SH-SY5Y (cell line): ENCODE measurements around the gene HENMT1.

Source experiments
- GATA2 ChIP-seq: IDR thresholded peaks from 2 replicates; pipeline ENCODE4 v1.6.1; 2011; ENCODE audit warnings: mild to moderate bottlenecking, low read depth, low read length
- GATA3 ChIP-seq: IDR thresholded peaks from 2 replicates; pipeline ENCODE4 v1.6.1; 2011; ENCODE audit warnings: low read depth, mild to moderate bottlenecking, low read length, moderate library complexity

HENMT1 gene

GRCh38 chr1:108612496-108612895, 48.4 kb downstream of the HENMT1 start:
- TF ChIP-seq GATA3 (no peak), GATA2 (no peak)

GRCh38 chr1:108611984-108612383, 48.9 kb downstream of the HENMT1 start:
- TF ChIP-seq GATA2 (no peak), GATA3 (no peak)

DNA sequence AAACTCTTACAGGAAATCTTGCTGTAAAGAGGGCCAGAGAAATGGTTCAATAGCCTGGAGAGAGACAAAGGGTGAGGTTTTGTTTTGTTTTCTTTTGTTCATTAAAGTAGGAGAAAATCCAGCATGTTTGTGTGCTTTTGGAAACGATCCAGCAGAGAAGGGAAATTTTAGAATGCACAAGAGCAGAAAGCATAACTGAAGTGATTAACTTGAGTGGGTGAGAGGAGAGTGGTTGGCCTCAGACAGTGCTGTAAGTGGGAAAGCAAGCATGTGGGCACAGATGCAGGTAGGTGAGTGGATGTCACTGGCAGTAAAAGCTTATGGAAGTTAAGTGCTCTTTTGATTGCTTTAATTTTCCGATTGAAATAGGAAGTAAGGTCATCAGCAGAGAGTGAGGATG, 50.8 kb downstream of the HENMT1 start:
- no peak for TF ChIP-seq GATA3
- no peak for TF ChIP-seq GATA2

GRCh38 chr1:108609483-108610049, 51.3 kb downstream of the HENMT1 start:
- TF ChIP-seq GATA3: no peak
- no peak for TF ChIP-seq GATA2

GRCh38 chr1:108606478-108606877, 54.4 kb downstream of the HENMT1 start:
- TF ChIP-seq GATA2: no peak
- no peak for TF ChIP-seq GATA3

- TF ChIP-seq GATA2 (no peak), GATA3 (no peak)
These were observed 55.3 kb downstream of the HENMT1 start for GRCh38 chr1:108605633-108606032.

- TF ChIP-seq GATA3 (no peak), GATA2 (no peak)
These were observed 59.0 kb downstream of the HENMT1 start for GRCh38 chr1:108601708-108602410.

- no peak for TF ChIP-seq GATA3
- no peak for TF ChIP-seq GATA2
These were observed 60.4 kb downstream of the HENMT1 start for GRCh38 chr1:108600504-108600903.

GRCh38 chr1:108598340-108598739, 62.6 kb downstream of the HENMT1 start:
- TF ChIP-seq GATA3 (no peak), GATA2 (no peak)
